Measurements from ENCODE around the gene NUCB1.
"Not testable (repeated sequence)": the region's sequence is repeated elsewhere in the genome, so short reads cannot be mapped to it uniquely, and the experiment has no call there.

NUCB1 gene

GRCh38 chr19:48899781-48900476, at the start of gene NUCB1:
NUCB1 (plus strand) TSS chr19:48900312; CDS start chr19:48900797, 485 bp downstream.
- DNase-seq (ENCODE audit: low read depth) = peak; percentile 99

GRCh38 chr19:48852292-48852691, 47.8 kb upstream of the NUCB1 start:
- no peak for DNase-seq (ENCODE audit: low read depth)

GRCh38 chr19:48853483-48853882, 46.6 kb upstream of the NUCB1 start:
- DNase-seq (ENCODE audit: low read depth) = no peak

GRCh38 chr19:48854103-48854502, 46.0 kb upstream of the NUCB1 start:
- no peak for DNase-seq (ENCODE audit: low read depth)

- peak; percentile 78 for DNase-seq (ENCODE audit: low read depth)
Measured at GRCh38 chr19:48856921-48857320, 43.2 kb upstream of the NUCB1 start.

- DNase-seq (ENCODE audit: low read depth) = no peak
Measured at GRCh38 chr19:48858984-48859710, 41.0 kb upstream of the NUCB1 start.

- no peak for DNase-seq (ENCODE audit: low read depth)
Measured at GRCh38 chr19:48859711-48860572, 40.2 kb upstream of the NUCB1 start.

GRCh38 chr19:48861313-48861712, 38.8 kb upstream of the NUCB1 start:
- no peak for DNase-seq (ENCODE audit: low read depth)

- no peak for DNase-seq (ENCODE audit: low read depth)
Measured at GRCh38 chr19:48862827-48863226, 37.3 kb upstream of the NUCB1 start.

- peak; percentile 39 for DNase-seq (ENCODE audit: low read depth)
Measured at GRCh38 chr19:48866692-48867091, 33.4 kb upstream of the NUCB1 start.

- no peak for DNase-seq (ENCODE audit: low read depth)
Measured at GRCh38 chr19:48867123-48867745, 32.9 kb upstream of the NUCB1 start.

- no peak for DNase-seq (ENCODE audit: low read depth)
Measured at GRCh38 chr19:48867746-48868113, 32.4 kb upstream of the NUCB1 start.

- peak; percentile 71 for DNase-seq (ENCODE audit: low read depth)
Measured at GRCh38 chr19:48868114-48868886, 31.8 kb upstream of the NUCB1 start, which contains the start of gene PLEKHA4. PLEKHA4 (minus strand) TSS chr19:48868617; CDS start chr19:48867620, 997 bp downstream.

- no peak for DNase-seq (ENCODE audit: low read depth)
Measured at GRCh38 chr19:48870048-48870447, 30.1 kb upstream of the NUCB1 start.

GRCh38 chr19:48871471-48872181, 28.5 kb upstream of the NUCB1 start:
- not testable (repeated sequence) for DNase-seq (ENCODE audit: low read depth)

- peak; percentile 97 for DNase-seq (ENCODE audit: low read depth)
Measured at GRCh38 chr19:48872182-48872883, 27.8 kb upstream of the NUCB1 start, which contains the start of gene PPP1R15A. PPP1R15A (plus strand) TSS chr19:48872421; CDS start chr19:48873234, 813 bp downstream.

- DNase-seq (ENCODE audit: low read depth) = peak; percentile 97
Measured at GRCh38 chr19:48872884-48873475, 27.1 kb upstream of the NUCB1 start.

- no peak for DNase-seq (ENCODE audit: low read depth)
Measured at GRCh38 chr19:48873476-48874302, 26.4 kb upstream of the NUCB1 start.

Data from EH (cell line).